D721Med (cell line): ENCODE data around the gene KDM4E.

Experiments used
- DNase-seq: peaks from one replicate; pipeline ENCODE4 v3.0.0; 2011; ENCODE audit warnings: low spot score; ENCODE audit not compliant: insufficient read length
- FAIRE-seq: peaks from 2 replicates; lab custom pipeline; 2011; peaks lifted over from hg19 to GRCh38; lab: Jason Lieb, UNC
- CTCF ChIP-seq: IDR thresholded peaks from 2 replicates; pipeline ENCODE4 v1.5.1; 2012; ENCODE audit warnings: mild to moderate bottlenecking, control low read depth; ENCODE audit not compliant: insufficient read depth; ENCODE audit errors: missing control alignments

KDM4E gene

GRCh38 chr11:95024958-95025357 is at the start of gene KDM4E:
Gene KDM4E, plus strand, starts transcription at chr11:95025258. Its CDS starts 300 bp downstream, at chr11:95025558.
- no peak for TF ChIP-seq CTCF
- FAIRE-seq: no peak
- DNase-seq: no peak

- FAIRE-seq: no peak
- no peak for TF ChIP-seq CTCF
- no peak for DNase-seq
Observed at GRCh38 chr11:94975599-94975998, 49.5 kb upstream of the KDM4E start.

- no peak for TF ChIP-seq CTCF
- no peak for FAIRE-seq
- no peak for DNase-seq
Observed at GRCh38 chr11:94987378-94987777, 37.7 kb upstream of the KDM4E start.

- TF ChIP-seq CTCF: no peak
- FAIRE-seq (no peak), DNase-seq (no peak)
Observed at GRCh38 chr11:94988748-94989147, 36.3 kb upstream of the KDM4E start.

- no peak for TF ChIP-seq CTCF
- DNase-seq: no peak
- no peak for FAIRE-seq
Observed at GRCh38 chr11:94993400-94993943, 31.6 kb upstream of the KDM4E start.

- no peak for FAIRE-seq
- TF ChIP-seq CTCF: no peak
- DNase-seq: no peak
Observed at GRCh38 chr11:94997437-94997836, 27.6 kb upstream of the KDM4E start.

GRCh38 chr11:94998285-94998684 is 26.8 kb upstream of the KDM4E start:
- FAIRE-seq: no peak

More at GRCh38 chr11:94998285-94998684, 26.8 kb upstream of the KDM4E start:
- no peak for TF ChIP-seq CTCF
- no peak for DNase-seq
